GM19397 (cell line): ENCODE data around the gene KAZN.

ENCODE experiments used
- ATAC-seq: cut with Tn5 transposase; IDR thresholded peaks from one replicate; pipeline ENCODE4 v1.9.1; 2021; ENCODE audit warnings: mild to moderate bottlenecking, moderate library complexity; ENCODE audit not compliant: unreplicated experiment

KAZN gene

DNA sequence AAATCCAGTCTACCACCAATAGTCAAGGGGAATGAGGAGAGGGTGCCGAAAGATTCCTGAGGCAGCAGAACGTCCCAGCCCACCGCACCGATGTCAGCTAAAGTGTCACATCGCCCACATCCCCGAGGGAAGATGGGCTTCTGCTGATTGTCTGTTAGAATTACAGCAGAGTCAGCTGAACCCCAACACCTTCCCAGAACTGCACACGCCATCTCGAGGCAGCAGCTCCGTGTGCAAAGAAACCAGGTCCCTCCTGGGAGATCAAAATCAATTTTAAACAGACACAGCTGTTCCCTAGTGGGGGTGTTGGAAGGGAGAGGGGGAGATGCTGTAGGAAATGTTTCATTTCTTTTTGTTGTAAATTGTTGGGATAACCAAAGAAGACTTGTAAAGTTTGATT, 12.8 kb upstream of the KAZN start:
- ATAC-seq, result no peak

DNA sequence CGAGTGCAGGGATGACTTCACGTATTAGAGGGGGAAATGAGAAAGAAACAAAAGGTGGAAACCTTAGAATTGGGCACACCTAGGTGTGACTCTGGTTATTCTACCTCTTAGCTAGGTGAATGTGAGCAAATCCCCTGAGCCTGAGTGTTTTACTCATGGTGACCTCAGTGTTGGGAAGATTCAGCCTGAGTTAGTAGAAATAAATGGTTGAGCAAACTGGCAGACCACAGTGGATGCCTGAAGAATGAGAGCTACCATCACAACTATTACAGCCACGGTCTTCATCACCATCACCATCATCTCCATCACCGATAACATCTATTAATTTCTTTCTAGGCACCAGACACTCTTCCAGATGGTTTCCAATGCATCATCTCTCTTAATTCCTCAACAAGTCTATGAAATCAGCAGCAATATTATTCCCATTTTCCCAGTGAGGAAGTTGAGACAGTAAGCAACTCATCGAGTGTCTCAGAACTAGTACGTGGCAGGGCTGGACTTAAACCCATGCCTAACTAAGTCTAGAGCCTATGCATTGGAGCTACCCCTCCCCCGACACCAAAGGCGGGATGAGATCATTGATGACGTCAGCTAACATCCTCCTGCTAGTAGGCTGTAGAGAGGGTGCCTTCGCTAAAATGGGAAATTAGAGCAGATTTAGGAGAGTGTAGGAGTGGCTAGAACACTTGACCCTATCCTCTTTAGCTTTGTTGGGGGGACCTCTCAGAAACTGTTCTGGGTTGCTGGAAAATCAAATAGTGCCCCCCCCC, 7.9 kb upstream of the KAZN start:
- no peak for ATAC-seq

DNA sequence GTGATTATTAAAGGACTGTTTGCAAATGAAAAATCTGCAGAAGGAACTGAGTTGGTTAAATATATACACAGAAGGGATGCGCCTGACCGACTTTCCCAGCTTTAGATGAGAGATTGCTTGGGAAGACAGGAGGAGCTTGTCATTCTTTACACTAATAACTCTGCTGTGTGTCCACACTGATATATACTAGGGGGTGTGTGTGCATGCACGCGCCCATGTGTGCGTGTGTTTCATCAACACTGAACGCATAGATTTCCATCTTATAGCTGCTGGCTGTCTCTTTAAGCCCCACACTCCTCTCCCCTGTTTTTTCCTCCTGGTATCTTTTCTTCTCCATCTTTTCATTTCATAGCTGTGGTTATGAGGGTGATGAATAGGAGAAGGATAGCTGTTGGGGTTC, 6.9 kb upstream of the KAZN start:
- no peak for ATAC-seq

DNA sequence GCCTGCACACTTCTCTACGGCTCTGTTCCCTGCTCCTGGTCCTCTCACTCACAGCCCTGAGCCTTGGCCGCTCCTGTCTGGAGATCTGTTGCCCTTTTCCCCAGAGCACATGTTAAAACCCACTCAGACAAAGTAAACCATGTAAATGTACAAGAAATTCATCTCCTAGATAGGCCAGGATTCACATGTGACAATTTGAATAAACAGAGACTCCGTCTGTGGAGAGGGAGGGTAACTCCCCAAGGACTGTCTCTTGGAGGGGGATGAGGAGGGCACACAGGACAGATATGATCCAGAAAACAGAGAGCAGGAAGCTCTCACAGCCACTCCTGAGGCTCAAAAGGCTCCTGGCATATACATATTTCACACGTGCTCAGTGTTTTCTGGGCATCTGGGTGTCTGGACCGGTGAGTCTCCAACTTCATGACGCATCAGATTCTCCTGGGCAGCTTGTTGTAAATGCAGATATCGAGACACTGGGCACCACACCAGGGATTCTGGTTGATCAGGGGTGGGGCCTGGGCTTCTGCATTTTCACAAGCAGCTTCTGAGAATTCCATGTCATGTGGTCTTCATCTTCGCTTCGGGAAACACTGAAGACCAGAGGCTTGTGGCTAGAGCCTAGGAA, 6.4 kb upstream of the KAZN start:
- no peak for ATAC-seq

DNA sequence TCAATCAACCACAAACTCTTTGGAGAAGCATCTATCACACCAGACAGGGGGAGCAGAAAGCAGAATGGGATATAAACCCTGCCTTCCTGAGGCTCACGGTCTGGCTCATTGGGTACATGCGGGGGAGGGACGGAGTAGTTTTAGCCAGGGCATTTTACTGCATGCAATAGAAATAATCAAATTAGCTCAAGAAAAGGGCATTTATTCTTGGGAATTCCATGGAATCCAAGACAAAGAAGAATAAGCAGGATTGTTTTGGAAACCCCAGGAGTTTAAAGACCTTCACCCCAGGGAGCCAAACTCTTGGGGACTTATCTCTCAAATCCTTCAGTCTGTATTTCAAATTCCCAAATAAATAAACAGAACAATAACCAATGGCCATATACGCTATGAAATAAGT, 5.2 kb upstream of the KAZN start:
- ATAC-seq, result no peak

DNA sequence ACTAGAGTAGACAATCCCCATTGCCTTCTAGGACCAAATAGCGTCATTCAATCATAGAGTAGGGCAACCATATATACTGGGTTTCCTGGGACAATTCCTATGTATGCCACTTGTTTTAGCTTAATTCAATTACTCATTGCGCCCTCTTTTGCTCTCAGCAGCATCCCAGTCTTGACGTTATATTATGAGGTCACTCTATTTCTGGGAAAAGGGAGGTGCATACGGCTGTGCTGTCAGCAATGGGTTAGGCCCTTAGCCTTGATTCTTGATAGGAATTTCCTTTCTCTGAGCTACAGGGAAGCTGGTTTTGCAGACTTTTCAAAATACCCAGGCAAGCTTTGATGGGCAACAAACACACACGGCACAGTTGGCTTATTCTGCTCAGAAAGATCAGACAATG, 4.4 kb upstream of the KAZN start:
- ATAC-seq, result no peak

DNA sequence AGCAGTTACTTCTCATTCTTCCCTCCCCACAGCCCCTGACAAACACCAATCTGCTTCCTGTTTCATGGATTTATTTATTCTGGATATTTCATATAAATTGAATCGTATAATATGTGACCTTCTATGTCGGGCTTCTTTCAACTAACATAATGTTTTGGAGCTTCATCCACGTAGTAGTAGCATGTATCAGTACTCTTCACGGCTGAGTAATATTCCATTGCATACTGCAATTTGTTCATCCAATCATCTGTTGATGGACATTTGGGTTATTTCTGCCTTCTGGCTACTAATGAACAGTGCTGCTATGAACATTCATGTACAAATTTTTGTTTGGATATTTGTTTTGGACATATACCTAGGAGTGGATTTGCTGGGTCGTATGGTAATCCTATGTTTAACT, 1.9 kb upstream of the KAZN start:
- no peak for ATAC-seq

DNA sequence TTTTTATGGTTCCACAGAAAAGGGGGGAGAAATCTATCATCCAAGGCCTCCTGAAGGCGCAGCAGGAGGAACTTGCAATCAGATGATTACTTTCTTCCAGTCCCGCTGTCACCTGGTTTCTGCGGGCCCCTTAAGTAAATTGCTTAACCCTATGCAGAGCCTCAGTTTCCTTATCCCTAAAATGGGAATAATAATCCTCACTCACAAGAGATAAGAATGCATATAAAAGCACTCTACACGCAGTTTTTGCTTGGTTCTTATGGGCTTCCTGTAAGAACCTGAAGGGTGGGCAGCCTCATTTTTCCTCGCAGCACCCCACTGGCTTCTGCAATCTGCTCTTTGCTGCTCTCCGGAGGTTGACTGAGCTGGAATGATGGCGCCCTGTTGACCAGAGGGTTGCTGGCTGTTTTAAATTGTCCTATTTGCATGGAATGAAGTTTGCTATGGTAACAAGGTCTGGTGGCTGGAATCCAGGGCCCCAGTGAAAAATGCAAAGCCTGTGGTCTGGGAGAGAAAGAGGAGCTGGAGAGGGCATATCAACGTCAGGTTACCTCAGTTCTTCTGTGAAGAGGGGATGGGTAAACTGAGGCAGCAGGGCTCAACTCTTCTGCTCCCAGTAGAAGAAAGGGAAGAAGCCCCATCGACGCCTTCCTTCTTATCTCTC, 1.0 kb upstream of the KAZN start:
- ATAC-seq, result no peak

DNA sequence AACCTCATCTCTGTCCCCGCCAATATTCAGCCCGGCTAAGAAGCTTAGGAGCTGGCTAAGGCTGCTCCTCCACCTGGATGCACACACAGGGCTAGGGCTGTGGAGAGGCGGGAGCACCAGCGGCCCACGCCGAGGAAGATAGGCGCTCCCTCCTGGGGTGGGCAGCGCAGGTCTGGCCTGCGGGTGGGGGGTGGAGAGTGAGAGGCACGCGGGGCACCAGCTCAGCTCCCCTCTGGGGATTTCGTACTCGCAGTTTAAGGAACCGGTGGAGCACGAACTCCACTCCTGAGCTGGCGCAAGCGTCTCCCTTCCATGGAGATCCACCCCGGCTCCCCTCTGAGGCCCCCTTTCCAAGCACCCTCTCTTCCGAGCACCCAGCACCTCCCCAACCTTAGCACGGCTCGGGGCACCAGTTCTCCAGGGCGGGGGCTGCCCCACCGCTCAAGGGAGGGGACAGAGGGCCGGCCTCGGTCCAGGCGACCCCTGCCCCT, 433 bp upstream of the KAZN start:
- ATAC-seq, result no peak

DNA sequence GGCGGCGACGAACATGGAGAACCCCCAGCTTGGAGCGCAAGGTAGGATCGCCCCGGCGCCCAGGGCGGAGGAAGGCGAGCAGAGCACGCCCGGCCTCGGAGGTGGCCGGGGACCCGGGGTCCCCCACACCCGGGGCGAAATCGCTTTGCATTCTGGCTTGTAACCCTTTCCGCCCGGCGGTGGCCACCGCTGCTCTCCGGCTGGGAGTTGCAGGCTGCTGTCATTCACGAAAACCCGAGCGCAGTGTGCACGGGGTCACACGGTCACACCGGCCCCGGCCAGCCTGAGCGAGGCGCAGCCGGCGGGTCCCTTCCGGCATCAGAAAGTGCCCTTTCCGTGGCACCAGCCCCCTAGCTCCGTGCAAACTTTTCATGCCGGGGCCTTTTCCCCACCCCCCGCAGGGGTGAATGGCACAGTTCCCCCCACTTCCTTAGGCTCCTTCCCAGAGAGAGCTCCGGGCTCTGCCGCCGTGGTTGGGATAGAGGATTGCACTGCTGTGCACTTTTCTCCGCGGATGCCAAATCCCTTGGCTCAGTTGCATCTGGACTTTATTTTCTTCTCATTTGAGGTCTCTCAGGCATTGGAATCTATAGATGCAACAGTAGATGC, 802 bp downstream of the KAZN start:
- ATAC-seq, result no peak

DNA sequence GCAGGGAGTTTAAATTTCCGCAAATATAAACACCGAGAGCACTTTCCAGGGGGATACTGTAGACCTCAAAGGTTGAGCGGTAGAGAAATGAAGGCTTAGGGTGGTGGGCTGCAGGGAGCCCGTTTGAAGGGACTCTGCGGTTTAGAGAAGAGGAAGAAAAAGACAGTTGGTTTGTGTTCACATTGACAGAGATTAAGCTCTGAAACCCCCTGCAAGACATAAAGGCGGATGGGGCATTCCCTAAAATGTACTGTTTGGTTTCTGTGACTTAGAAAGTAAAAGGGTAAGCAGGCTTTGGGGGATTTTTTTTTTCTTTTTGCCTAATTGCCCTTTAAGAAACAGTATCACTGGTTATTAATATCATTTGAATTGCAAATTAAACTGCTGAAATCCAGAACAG, 1.3 kb downstream of the KAZN start:
- ATAC-seq, result no peak

DNA sequence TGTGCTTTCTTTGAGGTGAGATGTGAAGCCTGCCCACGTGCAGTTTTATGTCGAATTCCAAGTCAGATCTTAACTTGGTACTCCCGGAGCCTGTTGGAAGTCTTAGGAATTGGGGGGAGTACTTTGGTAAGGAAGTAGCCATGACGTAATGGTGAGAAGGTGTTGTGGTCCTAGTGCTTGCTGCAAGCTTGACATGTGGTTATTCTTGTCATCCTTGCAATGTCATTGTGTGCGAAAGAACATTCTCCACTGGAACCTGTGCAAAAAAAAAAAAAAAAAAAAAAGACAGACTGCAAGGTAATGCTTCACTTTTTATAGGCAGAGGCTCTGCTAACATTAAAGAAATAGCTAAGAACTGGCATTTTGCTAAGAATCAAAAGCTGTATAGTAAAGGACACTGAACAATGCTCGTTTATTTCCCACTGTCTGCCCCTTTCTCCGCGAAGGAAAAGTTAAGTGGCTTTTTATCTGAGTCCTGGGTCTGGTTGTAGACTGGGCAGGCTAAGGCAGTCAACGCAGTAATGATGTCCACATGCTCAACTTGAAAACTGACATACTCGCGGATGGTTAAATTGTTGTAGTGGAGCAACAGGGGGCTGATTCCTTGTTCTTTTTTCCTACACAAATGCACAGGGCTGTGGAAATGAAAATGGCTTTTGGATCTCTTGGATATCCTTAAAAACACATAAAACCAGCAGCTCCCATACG, 2.1 kb downstream of the KAZN start:
- no peak for ATAC-seq

DNA sequence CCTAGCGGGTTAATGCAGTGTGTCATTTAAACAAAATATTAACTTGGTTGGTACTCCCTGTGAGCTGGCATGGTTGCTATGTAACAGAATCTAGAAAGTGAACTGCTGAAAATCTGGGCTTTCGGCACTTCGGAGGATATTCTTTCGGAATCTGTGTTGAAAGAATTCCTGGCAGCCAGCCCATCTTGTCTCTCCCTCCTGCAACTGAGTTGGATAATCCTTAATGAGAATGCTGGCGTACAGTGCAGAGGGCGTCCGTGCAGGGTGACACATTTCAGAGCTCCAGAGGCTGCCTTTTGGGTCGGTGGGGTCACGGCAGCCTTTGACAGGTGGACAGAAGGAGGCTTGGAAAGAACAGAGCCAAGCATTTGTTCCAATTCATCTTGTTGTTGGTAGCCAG, 3.7 kb downstream of the KAZN start:
- no peak for ATAC-seq

DNA sequence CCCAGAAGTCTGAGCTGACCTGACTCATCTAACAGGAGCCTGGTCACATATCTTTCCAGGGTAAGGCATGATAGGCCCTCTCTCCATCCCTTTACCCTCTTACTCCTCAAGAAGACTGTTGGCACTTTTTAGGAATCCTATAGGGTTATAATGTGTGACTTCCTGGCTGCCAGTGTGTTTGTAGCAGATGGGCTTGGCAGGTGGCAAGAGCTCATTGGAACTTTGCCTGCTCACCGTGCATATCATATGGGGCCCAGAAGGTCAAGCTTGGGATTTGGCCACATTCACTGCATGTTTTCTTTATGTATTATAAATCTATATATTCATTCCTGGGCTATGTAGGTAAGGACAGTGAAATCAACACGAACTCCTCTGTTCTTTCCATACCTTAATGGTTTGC, 5.2 kb downstream of the KAZN start:
- no peak for ATAC-seq

DNA sequence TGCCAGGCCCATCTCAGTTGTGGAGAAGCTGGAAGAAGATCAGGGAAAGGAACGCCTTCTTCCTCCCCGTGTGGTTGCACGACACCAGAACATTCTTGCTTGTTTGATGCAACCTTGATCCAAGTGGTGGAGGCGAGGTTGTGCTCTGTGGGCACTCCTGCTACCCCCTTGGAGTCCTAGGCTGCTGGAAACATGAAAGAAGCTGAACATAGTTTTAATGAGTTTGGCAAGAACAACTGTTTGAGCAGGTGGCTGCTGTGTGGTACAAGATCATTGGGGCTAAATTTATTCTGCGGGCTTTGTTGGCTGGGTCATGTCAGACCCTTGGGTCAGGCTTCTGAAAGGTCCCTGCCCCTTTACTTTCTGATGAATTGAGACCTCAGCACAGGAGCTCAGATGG, 5.9 kb downstream of the KAZN start:
- ATAC-seq, result no peak

DNA sequence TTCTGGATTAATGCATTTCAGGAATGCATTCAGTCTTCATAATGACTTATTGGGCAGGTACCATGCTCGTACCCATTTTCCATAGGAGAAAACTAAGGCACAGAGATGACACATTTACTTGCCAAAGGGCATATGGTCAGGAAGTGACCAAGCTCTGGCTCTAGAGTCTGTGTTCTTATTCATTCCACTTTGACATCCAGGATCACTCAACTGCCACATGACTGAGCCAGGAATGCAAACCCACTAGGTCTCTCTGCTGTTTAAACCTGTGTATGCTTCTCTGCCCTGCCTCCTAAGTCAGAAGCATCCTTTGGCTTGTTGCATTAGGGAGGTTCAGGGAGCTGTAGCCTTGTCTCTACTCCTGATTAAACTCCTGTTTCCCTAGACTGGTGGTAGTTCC, 7.5 kb downstream of the KAZN start:
- no peak for ATAC-seq

DNA sequence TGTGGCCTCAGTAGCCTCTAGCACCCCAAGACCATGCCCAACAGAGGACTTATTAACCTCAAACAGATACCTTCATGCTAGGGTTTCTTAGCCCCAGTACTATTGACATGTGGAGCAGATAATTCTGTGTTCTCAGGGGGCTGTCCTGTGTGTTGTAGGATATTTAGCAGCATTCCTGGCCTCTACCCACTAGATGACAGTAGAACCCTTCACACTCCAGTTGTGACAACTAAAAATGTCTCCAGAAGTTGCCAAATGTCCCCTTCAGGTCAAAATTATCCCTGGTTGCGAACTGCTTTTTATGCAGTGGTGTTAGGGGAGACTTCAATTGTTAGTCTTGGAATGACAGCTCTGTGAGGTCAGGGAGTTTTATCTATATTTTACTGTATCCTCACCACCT, 8.1 kb downstream of the KAZN start:
- ATAC-seq, result no peak

DNA sequence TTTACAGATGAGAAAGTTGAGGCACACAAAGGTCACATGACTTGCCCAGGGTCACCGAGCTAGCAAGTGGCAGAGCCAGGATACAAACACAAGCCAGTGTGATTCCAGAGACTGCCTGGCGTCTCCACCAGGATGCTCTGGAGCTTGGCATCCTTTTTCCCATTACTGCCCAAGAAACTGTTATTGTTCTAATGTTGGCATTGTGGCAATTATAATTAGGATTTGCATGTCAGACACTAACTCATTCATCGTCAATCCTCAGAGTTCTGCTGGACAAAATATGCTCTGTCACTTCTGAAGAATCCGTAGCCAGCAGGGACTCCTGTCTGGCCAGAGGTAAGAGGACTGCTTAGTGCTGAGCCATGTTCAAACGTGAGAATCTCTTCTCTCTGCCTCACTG, 8.8 kb downstream of the KAZN start:
- no peak for ATAC-seq

DNA sequence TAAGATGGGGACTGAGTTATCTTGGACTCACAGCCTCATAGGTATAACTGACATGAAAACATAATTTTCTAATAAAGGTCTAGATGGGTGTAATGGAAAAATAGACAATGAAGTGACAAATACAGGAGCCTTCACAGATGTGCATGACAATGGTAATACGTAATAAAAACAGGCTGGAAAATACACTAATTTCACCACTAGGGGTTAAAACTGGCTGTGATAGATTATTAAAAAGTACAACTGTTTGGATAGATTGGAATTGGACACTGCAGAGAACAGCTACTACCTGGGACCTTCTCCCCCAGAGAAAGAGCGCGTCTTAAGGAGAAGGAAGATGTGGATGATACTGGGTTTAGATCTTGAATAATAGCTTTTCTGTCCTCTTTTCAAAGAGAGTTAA, 9.8 kb downstream of the KAZN start:
- no peak for ATAC-seq

DNA sequence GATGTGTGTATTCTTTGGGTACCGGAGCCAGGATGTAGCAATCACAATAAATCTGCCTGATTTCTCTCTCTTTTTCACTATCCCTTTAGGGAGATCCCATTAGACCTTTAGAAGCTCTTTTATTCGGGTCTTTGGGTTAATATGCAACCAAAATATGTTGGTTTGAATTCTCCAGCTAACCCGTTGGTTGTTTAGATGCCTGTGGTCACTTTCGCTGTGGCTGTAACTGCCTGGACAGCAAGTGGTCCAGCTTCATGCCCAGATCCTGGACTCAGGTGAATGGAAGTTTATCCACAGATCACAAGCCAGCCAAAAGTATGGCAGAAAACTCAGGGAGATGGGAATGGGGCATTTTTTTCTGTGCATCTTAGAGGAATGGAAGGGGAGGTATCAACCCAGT, 12.3 kb downstream of the KAZN start:
- no peak for ATAC-seq

DNA sequence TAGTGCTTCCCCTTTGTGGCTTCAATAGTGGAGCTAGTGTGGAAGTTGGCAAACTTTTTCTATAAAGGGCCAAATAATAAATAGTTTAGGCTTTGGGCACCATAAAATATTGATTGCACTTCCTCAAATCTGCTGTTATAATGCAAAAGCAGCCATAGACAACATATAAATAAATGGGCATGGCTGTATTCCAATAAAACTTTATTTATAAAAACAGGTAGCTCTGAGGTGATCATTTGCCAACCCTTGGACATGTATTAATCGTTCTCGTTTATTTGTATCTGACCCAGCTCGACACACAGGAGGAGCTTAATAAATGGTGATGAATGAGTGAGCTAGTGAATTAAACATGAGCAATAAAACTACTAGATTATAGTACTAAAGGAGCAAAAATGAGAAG, 13.3 kb downstream of the KAZN start:
- ATAC-seq, result no peak
